GM12891 (cell line): ENCODE data around the gene PIWIL1.

Experiments used
- POLR2A ChIP-seq: IDR thresholded peaks from 2 replicates; pipeline ENCODE4 v1.6.1; 2011; ENCODE audit warnings: low read depth, low read length, control low read depth
- POLR2AphosphoS5 ChIP-seq: IDR thresholded peaks from 2 replicates; pipeline ENCODE4 v1.6.1; 2011; ENCODE audit warnings: low read depth, low read length, control low read depth

DNA sequence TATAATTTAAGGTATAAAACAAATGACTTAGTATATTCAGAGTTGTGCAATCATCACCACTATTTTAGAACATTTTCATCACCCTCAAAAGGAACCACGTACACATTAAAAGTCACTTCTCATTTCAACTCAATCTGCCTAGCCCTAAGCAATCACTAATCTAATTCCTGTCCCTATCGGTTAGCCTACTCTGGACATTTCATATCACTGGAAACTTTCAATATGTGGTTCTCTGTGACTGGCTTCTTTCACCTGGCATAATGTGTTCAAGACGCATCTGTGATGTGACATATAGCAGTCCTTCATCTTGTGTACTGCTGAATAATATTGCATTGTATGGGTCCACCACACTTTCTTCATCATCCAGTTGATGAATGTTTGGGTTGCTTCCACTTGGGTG lies 15.4 kb upstream of the PIWIL1 start:
- TF ChIP-seq POLR2A: no peak
- TF ChIP-seq POLR2AphosphoS5: no peak
